IMR-90 (cell line): ENCODE results near the gene MRPL28. TPM values are rescaled to one million over a fixed set of nuclear protein-coding genes. Genes with fewer than 3 reads are reported as not detected.
A peak's percentile ranks its signal among the peaks of the same experiment; 100 is the strongest.

Experiments used
- ATAC-seq: fragments of 200-7000 bp; cut with Tn5 transposase; 2 replicates; pipeline ENCODE4 v1.9.1; 2020; ENCODE audit warnings: low read depth, mild to moderate bottlenecking, moderate library complexity
- BruUV-seq: library from RNA; stranded (reverse); fragments of 400-500 nt; replicated peaks from 2 replicates; lab custom pipeline; 2021; lab: Mats Ljungman, UMichigan
- CTCF ChIA-PET: fragments of 300-600 bp; formaldehyde crosslinking; extraction: SDS; loops from one replicate; lab custom pipeline; 2021; ENCODE audit warnings: antibody characterized with exemption; lab: Yijun Ruan, JAX
- POLR2A ChIA-PET: fragments of 300-600 bp; sonication (Branson Sonifier 250); formaldehyde crosslinking; loops from one replicate; lab custom pipeline; 2022; ENCODE audit warnings: antibody characterized with exemption; ENCODE audit not compliant: unreplicated experiment; lab: Charles Lee
- DNase-seq: peaks from one replicate; pipeline ENCODE4 v3.0.0; 2013
- H2AFZ ChIP-seq: replicated peaks from 2 replicates; pipeline ENCODE3; 2013; ENCODE audit warnings: low read length, mild to moderate bottlenecking; ENCODE audit not compliant: poor library complexity
- H2AK5ac ChIP-seq: 2 replicates; pipeline ENCODE4 v1.6.1; 2013; ENCODE audit warnings: low read depth, low read length, inconsistent platforms
- H2AK9ac ChIP-seq: replicated peaks from 2 replicates; pipeline ENCODE3; 2013; ENCODE audit warnings: mild to moderate bottlenecking, low read depth, low read length, moderate library complexity; ENCODE audit not compliant: poor library complexity
- H2BK120ac ChIP-seq: 2 replicates; pipeline ENCODE4 v1.6.1; 2013; ENCODE audit warnings: low read depth, low read length, inconsistent platforms
- H2BK15ac ChIP-seq: 3 replicates; pipeline ENCODE4 v1.6.1; 2013; ENCODE audit warnings: low read depth, low read length, inconsistent platforms
- H2BK20ac ChIP-seq: 2 replicates; pipeline ENCODE4 v1.6.1; 2013; ENCODE audit warnings: low read depth, mild to moderate bottlenecking, inconsistent platforms, low read length, moderate library complexity
- H2BK5ac ChIP-seq: 2 replicates; pipeline ENCODE4 v1.6.1; 2013; ENCODE audit warnings: mild to moderate bottlenecking, low read depth, low read length, inconsistent platforms; ENCODE audit not compliant: poor library complexity, severe bottlenecking
- H3K14ac ChIP-seq: replicated peaks from 2 replicates; pipeline ENCODE4 v1.6.1; 2013; ENCODE audit warnings: low read depth, low read length, inconsistent platforms
- H3K18ac ChIP-seq: 2 replicates; pipeline ENCODE4 v1.6.1; 2013; ENCODE audit warnings: low read depth, low read length, control low read depth
- H3K23ac ChIP-seq: 2 replicates; pipeline ENCODE4 v1.6.1; 2013; ENCODE audit warnings: low read depth, low read length, inconsistent platforms
- H3K27ac ChIP-seq: 2 replicates; pipeline ENCODE4 v1.5.1; 2013; ENCODE audit warnings: mild to moderate bottlenecking, control low read depth, low read length; ENCODE audit not compliant: insufficient read depth
- H3K27me3 ChIP-seq: 2 replicates; pipeline ENCODE4 v1.6.1; 2013; ENCODE audit warnings: low read length; ENCODE audit not compliant: control insufficient read depth, insufficient read depth
- H3K36me3 ChIP-seq: 2 replicates; pipeline ENCODE4 v1.6.1; 2013; ENCODE audit warnings: low read length, mixed read lengths; ENCODE audit not compliant: control insufficient read depth, insufficient read depth
- H3K4ac ChIP-seq: 2 replicates; pipeline ENCODE4 v1.6.1; 2013; ENCODE audit warnings: low read depth, low read length, inconsistent platforms
- H3K4me1 ChIP-seq: 2 replicates; pipeline ENCODE4 v1.6.1; 2013; ENCODE audit warnings: low read length, mixed read lengths; ENCODE audit not compliant: control insufficient read depth, insufficient read depth
- H3K4me2 ChIP-seq: 2 replicates; pipeline ENCODE4 v1.6.1; 2013; ENCODE audit warnings: low read depth, mild to moderate bottlenecking, control low read depth, low read length, moderate library complexity
- H3K4me3 ChIP-seq: 2 replicates; pipeline ENCODE4 v1.5.1; 2013; ENCODE audit warnings: low read depth, mild to moderate bottlenecking, control low read depth, low read length, moderate library complexity; ENCODE audit not compliant: insufficient read depth
- H3K56ac ChIP-seq: 2 replicates; pipeline ENCODE4 v1.6.1; 2013; ENCODE audit warnings: low read length, inconsistent platforms; ENCODE audit not compliant: insufficient read depth; ENCODE audit errors: extremely low read depth
- H3K79me1 ChIP-seq, 2 experiments: 2 replicates each; pipeline ENCODE4 v1.6.1; 2013; ENCODE audit warnings: low read length in 2 of 2, inconsistent platforms in 1 of 2, low read depth in 1 of 2
- H3K9ac ChIP-seq: 2 replicates; pipeline ENCODE4 v1.6.1; 2013; ENCODE audit warnings: low read depth, low read length, control low read depth
- H3K9me1 ChIP-seq: 2 replicates; pipeline ENCODE4 v1.6.1; 2013; ENCODE audit warnings: low read length, inconsistent platforms; ENCODE audit not compliant: insufficient read depth
- H3K9me3 ChIP-seq: 2 replicates; pipeline ENCODE4 v1.6.1; 2013; ENCODE audit warnings: low read length; ENCODE audit not compliant: control insufficient read depth, insufficient read depth
- H4K20me1 ChIP-seq: 2 replicates; pipeline ENCODE4 v1.6.1; 2013; ENCODE audit warnings: low read length, inconsistent platforms; ENCODE audit not compliant: insufficient read depth
- H4K5ac ChIP-seq: 2 replicates; pipeline ENCODE4 v1.6.1; 2013; ENCODE audit warnings: mild to moderate bottlenecking, low read depth, low read length, control low read depth
- H4K8ac ChIP-seq, 2 experiments: 2 replicates each; pipeline ENCODE4 v1.6.1; 2013; ENCODE audit warnings: low read depth in 2 of 2, low read length in 2 of 2, control low read depth in 1 of 2, inconsistent platforms in 1 of 2
- H4K91ac ChIP-seq: 2 replicates; pipeline ENCODE4 v1.6.1; 2013; ENCODE audit warnings: low read depth, low read length, inconsistent platforms; ENCODE audit not compliant: insufficient read depth
- CHD1 ChIP-seq: IDR thresholded peaks from 2 replicates; pipeline ENCODE4 v1.6.1; 2012; ENCODE audit warnings: low read depth, low read length, improper control_type of control experiment
- ELK1 ChIP-seq: fragments of 150-350 bp; IDR thresholded peaks from 2 replicates; pipeline ENCODE4 v1.6.1; 2016; ENCODE audit warnings: low read depth, mild to moderate bottlenecking, low read length, moderate library complexity, borderline replicate concordance
- MAFK ChIP-seq: IDR thresholded peaks from 2 replicates; pipeline ENCODE4 v1.6.1; 2012; ENCODE audit warnings: low read depth, low read length, improper control_type of control experiment
- MAZ ChIP-seq: IDR thresholded peaks from 2 replicates; pipeline ENCODE4 v1.6.1; 2012; ENCODE audit warnings: low read depth, mild to moderate bottlenecking, low read length, improper control_type of control experiment, moderate library complexity, borderline replicate concordance
- MXI1 ChIP-seq: IDR thresholded peaks from 2 replicates; pipeline ENCODE4 v1.6.1; 2012; ENCODE audit warnings: low read depth, mild to moderate bottlenecking, low read length, moderate library complexity, borderline replicate concordance
- NFE2L2 ChIP-seq: fragments of 150-350 bp; IDR thresholded peaks from 2 replicates; pipeline ENCODE4 v1.6.1; 2016; ENCODE audit warnings: low read depth, mild to moderate bottlenecking, low read length
- POLR2A ChIP-seq: IDR thresholded peaks from 2 replicates; pipeline ENCODE4 v1.6.1; 2012; ENCODE audit warnings: mild to moderate bottlenecking, low read depth, low read length
- RCOR1 ChIP-seq: IDR thresholded peaks from 2 replicates; pipeline ENCODE4 v1.6.1; 2012; ENCODE audit warnings: mild to moderate bottlenecking, low read length, improper control_type of control experiment; ENCODE audit not compliant: insufficient replicate concordance
- SMC3 ChIP-seq: fragments of 150-350 bp; IDR thresholded peaks from 2 replicates; pipeline ENCODE4 v1.6.1; 2016; ENCODE audit warnings: low read depth, mild to moderate bottlenecking, antibody characterized with exemption, low read length, moderate library complexity
- WGBS, 2 experiments: methylation state at CpG; one replicate each; pipeline versions ENCODE4 v1.1.5 to v1.1.7; 2013; ENCODE audit warnings: missing lambda C conversion rate in 2 of 2; ENCODE audit not compliant: insufficient read length in 1 of 2; ENCODE audit errors: extremely low coverage in 2 of 2; 5-methylcytosine and 5-hydroxymethylcytosine counted together
- dilution Hi-C: fragments of 300-500 bp; cut with HindIII; formaldehyde crosslinking; loops from one replicate; pipeline ENCODE4 v1.14.3; 2018; ENCODE audit warnings: low sequenced_read_pairs; ENCODE audit not compliant: unreplicated experiment
- in situ Hi-C: fragments of 300-500 bp; cut with MboI; formaldehyde crosslinking; loops from 3 replicates; pipeline ENCODE4 v1.14.3; 2019; ENCODE audit warnings: low sequenced_read_pairs, inconsistent platforms, mixed read lengths
- intact Hi-C: fragments of 100-400 bp; cut with micrococcal nuclease; formaldehyde crosslinking; loops from 2 replicates; pipeline ENCODE4 v1.10.0; 2022
- polyA plus RNA-seq, 3 experiments: library from polyadenylated mRNA; depleted of rRNA; stranded (reverse); fragments of >200 nt; gene quantifications; 2 replicates each; pipeline ENCODE4 v1.2.3, GENCODE V29; 2012; ENCODE audit warnings: low replicate concordance in 1 of 3
- total RNA-seq: library from RNA; depleted of rRNA; stranded (reverse); fragments of >200 nt; gene quantifications from 2 replicates; pipeline ENCODE4 v1.2.3, GENCODE V29; 2012
- TF ChIP-seq, protein P1 (sequence below): fragments of 150-350 bp; IDR thresholded peaks from 2 replicates; pipeline ENCODE4 v1.6.1; 2017; ENCODE audit warnings: mild to moderate bottlenecking, antibody characterized with exemption, low read length, low read depth

MRPL28 gene
- total and polyA plus RNA-seq, 2 of the 4 experiments (the other 2 are of a cell fraction): 104 to 181 TPM

DNA sequence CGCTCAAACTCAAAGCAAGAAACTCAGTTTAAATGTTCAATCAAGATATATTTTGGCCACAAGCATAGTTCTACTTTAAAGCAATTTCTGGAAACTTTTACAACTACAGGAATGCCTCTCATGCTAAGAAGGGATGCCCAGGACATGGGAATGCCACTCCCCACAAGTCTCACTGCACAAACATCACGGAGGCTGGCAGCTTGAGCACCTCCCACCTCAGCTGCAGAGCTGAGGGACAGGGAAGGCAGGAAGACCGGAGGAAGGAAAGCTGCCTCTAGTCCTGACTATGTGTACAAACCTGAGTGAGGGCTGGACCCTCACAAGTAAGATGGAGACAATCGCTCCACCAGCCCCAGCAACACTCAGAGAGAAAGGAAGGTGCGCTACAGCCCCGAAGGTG lies 23.1 kb downstream of the MRPL28 start:
- H2BK5ac ChIP-seq: no peak overlapping the region
- no peak overlapping the region for H3K4ac ChIP-seq
- H2AK5ac ChIP-seq: no peak overlapping the region
- POLR2A ChIA-PET: no interaction called here
- no peak overlapping the region for H4K91ac ChIP-seq
- 87% methylated on average over 3 of the region's 6 CpGs; no CpG with 5 or more reads in 1 of the 2 experiments for WGBS, 2 experiments
- no peak for ATAC-seq
- H4K20me1 ChIP-seq: peaks cover 65% of the 10 kb centered on the region
- H3K4me3 ChIP-seq: no peak overlapping the region
- no peaks in the 10 kb centered on the region for H3K9me3 ChIP-seq
- H2BK120ac ChIP-seq: no peak overlapping the region
- H2BK20ac ChIP-seq: no peak overlapping the region
- H3K14ac ChIP-seq: no peak overlapping the region
- H3K9ac ChIP-seq: no peak overlapping the region
- no peak for TF ChIP-seq MXI1
- no peak for TF ChIP-seq MAFK
- no peak for TF ChIP-seq SMC3
- TF ChIP-seq MAZ: no peak
- no peak for TF ChIP-seq RCOR1
- TF ChIP-seq POLR2A: no peak
- no peak for TF ChIP-seq ELK1
- TF ChIP-seq, protein P1, sequence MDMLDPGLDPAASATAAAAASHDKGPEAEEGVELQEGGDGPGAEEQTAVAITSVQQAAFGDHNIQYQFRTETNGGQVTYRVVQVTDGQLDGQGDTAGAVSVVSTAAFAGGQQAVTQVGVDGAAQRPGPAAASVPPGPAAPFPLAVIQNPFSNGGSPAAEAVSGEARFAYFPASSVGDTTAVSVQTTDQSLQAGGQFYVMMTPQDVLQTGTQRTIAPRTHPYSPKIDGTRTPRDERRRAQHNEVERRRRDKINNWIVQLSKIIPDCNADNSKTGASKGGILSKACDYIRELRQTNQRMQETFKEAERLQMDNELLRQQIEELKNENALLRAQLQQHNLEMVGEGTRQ: no peak
- no peak for TF ChIP-seq CHD1
- TF ChIP-seq NFE2L2: no peak
- H3K36me3 ChIP-seq: peaks cover 21% of the 10 kb centered on the region
- no peak overlapping the region for H3K18ac ChIP-seq
- H3K23ac ChIP-seq: no peak overlapping the region
- no peak overlapping the region for H3K56ac ChIP-seq
- CTCF ChIA-PET: no interaction called here
- no peak overlapping the region for H3K27ac ChIP-seq
- H4K8ac ChIP-seq: no peak overlapping the region
- H4K5ac ChIP-seq: no peak overlapping the region
- peaks cover 7% of the 10 kb centered on the region for H3K4me1 ChIP-seq
- H3K79me1 ChIP-seq: peaks cover 57 to 92% of the 10 kb centered on the region in 2 experiments
- DNase-seq: no peak
- H2BK15ac ChIP-seq: no peak overlapping the region
- H3K27me3 ChIP-seq: no peaks in the 10 kb centered on the region
- in situ Hi-C loops: no loop called here
- BruUV-seq: no TSS peak
- H3K4me2 ChIP-seq: no peak overlapping the region
- no peak overlapping the region for H2AFZ ChIP-seq
- peaks cover 12% of the 10 kb centered on the region for H3K9me1 ChIP-seq
- dilution Hi-C loops: no loop called here
- intact Hi-C loops: no loop called here
- H2AK9ac ChIP-seq: peak overlapping the region; percentile 15
